ENCODE results near the gene RANBP17. TPM values are rescaled to one million over a fixed set of nuclear protein-coding genes. Genes with fewer than 3 reads are reported as not detected.

The RANBP17 gene
- total and polyA plus RNA-seq, 9 of the 15 experiments (the other 6 are each of a cell fraction or from before 2014, with no cell fraction given), result not detected

DNA sequence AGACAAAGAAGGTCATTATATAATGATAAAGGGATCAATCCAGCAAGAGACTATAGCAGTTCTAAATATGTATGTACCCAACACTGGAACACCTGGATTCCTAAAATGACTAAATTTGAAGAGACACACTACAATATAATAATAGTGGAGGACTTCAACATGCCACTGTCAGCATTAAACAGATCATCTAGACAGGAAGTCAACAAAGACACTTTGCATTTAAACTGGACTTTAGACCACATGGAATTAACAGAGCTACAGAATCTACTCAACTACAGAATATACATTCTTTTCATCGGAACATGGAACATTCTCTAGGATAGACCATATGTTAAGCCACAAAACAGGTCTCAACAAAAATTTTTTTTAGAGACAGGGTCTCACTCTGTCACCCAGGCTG is 388.9 kb downstream of the RANBP17 start (continued):
- TF ChIP-seq MGA (IDR thresholded peaks at IDR 0.05) (no peak), EP400 (IDR thresholded peaks at IDR 0.05) (no peak), WHSC1 (IDR thresholded peaks at IDR 0.05; ENCODE audit: low read length) (no peak), SAFB2 (IDR thresholded peaks at IDR 0.05; ENCODE audit: borderline replicate concordance, low read depth, low read length, severe bottlenecking) (no peak), SPI1 (IDR thresholded peaks at IDR 0.05; ENCODE audit: borderline replicate concordance, low read depth, low read length) (no peak), E2F6 (IDR thresholded peaks at IDR 0.05; ENCODE audit: borderline replicate concordance in 1 of 2, extremely low read depth in 1 of 2, insufficient read depth in 1 of 2, insufficient read length in 1 of 2, low read depth in 1 of 2, low read length in 1 of 2, poor library complexity in 1 of 2, severe bottlenecking in 1 of 2) (no peak), ZNF717 (CRISPR knock-in tag; IDR thresholded peaks at IDR 0.05) (no peak), ZSCAN32 (CRISPR knock-in tag; IDR thresholded peaks at IDR 0.05) (no peak), ZNF436 (CRISPR knock-in tag; IDR thresholded peaks at IDR 0.05) (no peak), ZBTB43 (CRISPR knock-in tag; IDR thresholded peaks at IDR 0.05) (no peak), ZNF143 (CRISPR knock-in tag; IDR thresholded peaks at IDR 0.05) (no peak)
- TF ChIP-seq, protein P1, sequence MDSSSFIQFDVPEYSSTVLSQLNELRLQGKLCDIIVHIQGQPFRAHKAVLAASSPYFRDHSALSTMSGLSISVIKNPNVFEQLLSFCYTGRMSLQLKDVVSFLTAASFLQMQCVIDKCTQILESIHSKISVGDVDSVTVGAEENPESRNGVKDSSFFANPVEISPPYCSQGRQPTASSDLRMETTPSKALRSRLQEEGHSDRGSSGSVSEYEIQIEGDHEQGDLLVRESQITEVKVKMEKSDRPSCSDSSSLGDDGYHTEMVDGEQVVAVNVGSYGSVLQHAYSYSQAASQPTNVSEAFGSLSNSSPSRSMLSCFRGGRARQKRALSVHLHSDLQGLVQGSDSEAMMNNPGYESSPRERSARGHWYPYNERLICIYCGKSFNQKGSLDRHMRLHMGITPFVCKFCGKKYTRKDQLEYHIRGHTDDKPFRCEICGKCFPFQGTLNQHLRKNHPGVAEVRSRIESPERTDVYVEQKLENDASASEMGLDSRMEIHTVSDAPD (CRISPR knock-in tag; IDR thresholded peaks at IDR 0.05), result no peak

All from K562 (cell line).